K562 (cell line): Measurements from ENCODE around the gene PRSS53. TPM values are rescaled to one million over a fixed set of nuclear protein-coding genes. Genes with fewer than 3 reads are reported as not detected.

Source experiments
- ATAC-seq: fragments of 200-7000 bp; cut with Tn5 transposase; 3 replicates; pipeline ENCODE4 v1.9.1; 2020; ENCODE audit warnings: moderate library complexity
- BruUV-seq: library from RNA; stranded (reverse); fragments of 400-500 nt; replicated peaks from 2 replicates; lab custom pipeline; 2021; lab: Mats Ljungman, UMichigan
- CTCF ChIA-PET: fragments of 300-600 bp; formaldehyde crosslinking; extraction: SDS; loops from one replicate; lab custom pipeline; 2021; ENCODE audit warnings: low intra/inter-chr PET ratio; lab: Yijun Ruan, JAX
- POLR2A ChIA-PET: fragments of 300-600, 350-650 bp; sonication (Branson Sonifier 250); formaldehyde crosslinking; extraction: SDS; loops from one replicate; lab custom pipeline; 2021; ENCODE audit warnings: antibody characterized with exemption, inconsistent platforms; lab: Yijun Ruan, JAX
- DNase-seq, 4 experiments: peaks; one replicate each; pipeline versions ENCODE4 v3.0.0 to v3.0.0-alpha.2; 2011 to 2018; ENCODE audit warnings: low spot score in 3 of 4, mixed read lengths in 3 of 4; ENCODE audit errors: extremely low read depth in 1 of 4
- FAIRE-seq: peaks from 2 replicates; lab custom pipeline; 2011; peaks lifted over from hg19 to GRCh38; lab: Jason Lieb, UNC
- H2AFZ ChIP-seq: 2 replicates; pipeline ENCODE4 v1.6.0; 2011; ENCODE audit warnings: low read depth, low read length, control low read depth, inconsistent platforms
- H3K27ac ChIP-seq: fragments of 200-600 bp; 3 replicates; pipeline ENCODE4 v1.8.0; 2011; ENCODE audit warnings: low read depth, mild to moderate bottlenecking, control low read depth, inconsistent platforms, low read length, moderate library complexity, mixed read lengths; ENCODE audit errors: extremely low read depth
- H3K27me3 ChIP-seq, 2 experiments: fragments of 300-600 bp in 1 of 2; 2 replicates in 1 of 2; 3 replicates in 1 of 2; pipeline versions ENCODE4 v1.6.0 to v1.8.0; 2011; ENCODE audit warnings: inconsistent platforms in 2 of 2, low read length in 2 of 2, mild to moderate bottlenecking in 1 of 2, mixed read lengths in 1 of 2, moderate library complexity in 1 of 2; ENCODE audit not compliant: control insufficient read depth in 2 of 2, insufficient read depth in 2 of 2
- H3K36me3 ChIP-seq: fragments of 300-600 bp; 3 replicates; pipeline ENCODE4 v1.8.0; 2011; ENCODE audit warnings: mild to moderate bottlenecking, low read length, inconsistent platforms; ENCODE audit not compliant: control insufficient read depth, insufficient read depth
- H3K4me1 ChIP-seq, 2 experiments: fragments of 200-600 bp in 1 of 2; replicated peaks in 1 of 2; 2 replicates in 1 of 2; 3 replicates in 1 of 2; pipeline versions ENCODE4 v1.5.1 to v1.8.0; 2011; ENCODE audit warnings: inconsistent platforms in 2 of 2, low read length in 2 of 2, mild to moderate bottlenecking in 1 of 2, mixed read lengths in 1 of 2, moderate library complexity in 1 of 2; ENCODE audit not compliant: control insufficient read depth in 2 of 2, insufficient read depth in 2 of 2
- H3K4me2 ChIP-seq: 2 replicates; pipeline ENCODE4 v1.6.1; 2011; ENCODE audit warnings: low read length, control low read depth, inconsistent platforms, mixed read lengths; ENCODE audit not compliant: insufficient read depth
- H3K4me3 ChIP-seq: fragments of 200-600 bp; sonication (generic), shearing (Covaris generic); 2 replicates; pipeline ENCODE4 v1.5.1; 2016; ENCODE audit warnings: control low read depth, inconsistent platforms
- H3K79me2 ChIP-seq: fragments of 200-600 bp; 3 replicates; pipeline ENCODE4 v1.8.0; 2011; ENCODE audit warnings: low read length, inconsistent platforms; ENCODE audit not compliant: control insufficient read depth, insufficient read depth
- H3K9ac ChIP-seq, 2 experiments: 2 replicates each; pipeline versions ENCODE4 v1.6.0 to v1.6.1; 2011; ENCODE audit warnings: low read depth in 2 of 2, low read length in 2 of 2, control low read depth in 1 of 2, inconsistent platforms in 1 of 2, mild to moderate bottlenecking in 1 of 2, mixed read lengths in 1 of 2; ENCODE audit not compliant: insufficient read depth in 1 of 2
- H3K9me1 ChIP-seq: one replicate; pipeline ENCODE4 v1.6.0; 2011; ENCODE audit warnings: inconsistent platforms, mild to moderate bottlenecking, low read length, moderate library complexity; ENCODE audit not compliant: control insufficient read depth, insufficient read depth
- H3K9me3 ChIP-seq: replicated peaks from 2 replicates; pipeline ENCODE4 v1.5.1; 2011; ENCODE audit warnings: low read depth, low read length, inconsistent platforms; ENCODE audit not compliant: control insufficient read depth, insufficient read depth
- H4K20me1 ChIP-seq: replicated peaks from 2 replicates; pipeline ENCODE4 v1.6.1; 2011; ENCODE audit warnings: low read length, inconsistent platforms, mixed read lengths; ENCODE audit not compliant: control insufficient read depth, insufficient read depth
- ARID4B ChIP-seq: sonication (generic); formaldehyde crosslinking; IDR thresholded peaks from 2 replicates; pipeline ENCODE4 v1.8.0; 2022; ENCODE audit warnings: mild to moderate bottlenecking, missing genetic modification reagents
- ELK3 ChIP-seq: fragments of 450-650 bp; formaldehyde crosslinking; IDR thresholded peaks from 2 replicates; pipeline ENCODE4 v1.4.0; 2020; ENCODE audit warnings: mild to moderate bottlenecking
- GATA2 ChIP-seq: sonication (generic); formaldehyde crosslinking; IDR thresholded peaks from 2 replicates; pipeline ENCODE4 v1.4.0; 2020; ENCODE audit warnings: mild to moderate bottlenecking, missing genetic modification reagents
- MAFF ChIP-seq: IDR thresholded peaks from 2 replicates; pipeline ENCODE4 v1.6.1; 2012; ENCODE audit warnings: low read length, improper control_type of control experiment
- TCFL5 ChIP-seq: fragments of 250-450 bp; sonication (Bioruptor Pico); conservative IDR thresholded peaks from 2 replicates; pipeline ENCODE4 v1.6.1; 2021; ENCODE audit warnings: mild to moderate bottlenecking, moderate library complexity, matching md5 sums
- TRIM28 ChIP-seq: fragments of 450-650 bp; IDR thresholded peaks from 2 replicates; pipeline ENCODE4 v1.6.1; 2017
- ZNF316 ChIP-seq: fragments of 450-650 bp; IDR thresholded peaks from 2 replicates; pipeline ENCODE4 v1.6.1; 2016
- WGBS: fragments of 100-300 bp; shearing (Covaris generic); methylation state at CpG from one replicate; pipeline ENCODE4 v1.1.6; 2016; ENCODE audit warnings: low coverage, mixed read lengths; ENCODE audit not compliant: insufficient coverage; ENCODE audit errors: missing lambda C conversion rate; 5-methylcytosine and 5-hydroxymethylcytosine counted together
- in situ Hi-C: fragments of 300-500 bp; cut with MboI; formaldehyde crosslinking; loops from 4 replicates; pipeline ENCODE4 v1.15.0; 2018; ENCODE audit warnings: inconsistent platforms, mixed read lengths
- intact Hi-C: fragments of 100-400 bp; cut with micrococcal nuclease; formaldehyde crosslinking; loops from 2 replicates; pipeline ENCODE4 v1.14.2; 2022
- polyA plus RNA-seq, 8 experiments: library from polyadenylated mRNA; depleted of rRNA in 4 of 8; stranded (reverse) in 5 of 8; unstranded in 3 of 8; fragments of >200 nt; fragmentation: Nextera tagmentation in 2 of 8; fragmentation: Illumina TruSeq in 1 of 8; extraction: Ambion mirVana in 2 of 8; extraction: Trizol in 1 of 8; gene quantifications; 2 replicates each; pipeline versions ENCODE4 v1.2.1 to v1.2.3, GENCODE V29; 2011 to 2014; ENCODE audit warnings: inconsistent platforms in 1 of 8, missing spikeins in 1 of 8
- total RNA-seq, 7 experiments: library from RNA; depleted of rRNA in 6 of 7; stranded (reverse); fragments of >200 nt in 6 of 7; fragmentation: Illumina TruSeq in 2 of 7; extraction: Trizol in 2 of 7; gene quantifications; 2 replicates each; pipeline versions ENCODE4 v1.2.1 to v1.2.3, GENCODE V29; 2011 to 2021; ENCODE audit warnings: low replicate concordance in 1 of 7

Gene PRSS53
- total and polyA plus RNA-seq, 9 of the 15 experiments (the other 6 are each of a cell fraction or from before 2014, with no cell fraction given) = 0.40 to 1.9 (median 0.78) TPM; not detected in 2

GRCh38 chr16:31063495-31063842 is 25.3 kb downstream of the PRSS53 start:
- CTCF ChIA-PET = no interaction called here
- ATAC-seq = no peak

More at GRCh38 chr16:31063495-31063842, 25.3 kb downstream of the PRSS53 start:
- Histone ChIP-seq H3K79me2 (peaks cover 26% of the 10 kb centered on the region), H3K4me2 (no peak overlapping the region), H3K27me3 (no peaks in the 10 kb centered on the region), H4K20me1 (no peaks in the 10 kb centered on the region), H2AFZ (no peak overlapping the region), H3K4me1 (peaks cover 0 to 19% of the 10 kb centered on the region in 2 experiments; a peak in 3 of 5 replicates), H3K4me3 (no peak overlapping the region), H3K27ac (no peak overlapping the region), H3K36me3 (peaks cover 42% of the 10 kb centered on the region; the same call in 2 of the 3 replicates), H3K9ac (no peak overlapping the region), H3K9me1 (no peaks in the 10 kb centered on the region), H3K9me3 (no peaks in the 10 kb centered on the region)
- POLR2A ChIA-PET = interaction anchor here (1.5 to 1.7 kb wide), 2 partner anchors 9 to 13 kb away, joined by 5 to 10 read pairs; no protein-coding TSS in a partner anchor
- DNase-seq (no peak), FAIRE-seq (no peak)
- 95% methylated on average over 9 of the region's 9 CpGs for WGBS
- TF ChIP-seq ZNF316 (no peak), TCFL5 (no peak), MAFF (no peak), TRIM28 (no peak), ARID4B (CRISPR knock-in tag) (no peak), ELK3 (CRISPR knock-in tag) (no peak), GATA2 (CRISPR knock-in tag) (no peak)
- no TSS peak for BruUV-seq
- intact Hi-C loops (no loop called here), in situ Hi-C loops (no loop called here)
